ENCODE measurements around the gene KDM8. TPM values are rescaled to one million over a fixed set of nuclear protein-coding genes. Genes with fewer than 3 reads are reported as not detected.

Gene KDM8
- total RNA-seq, 2 experiments from 2014 or later, result 14.8 to 18.2 TPM

GRCh38 chr16:27264151-27264550, 60.8 kb downstream of the KDM8 start:
- no peaks in the 10 kb centered on the region for H3K27me3 Mint-ChIP-seq

GRCh38 chr16:27265982-27266381, 62.7 kb downstream of the KDM8 start:
- DNase-seq, result peak; percentile 7
- no peaks in the 10 kb centered on the region for H3K27me3 Mint-ChIP-seq
- peak overlapping the region; percentile 35 for H3K27ac Mint-ChIP-seq
- peaks cover 43% of the 10 kb centered on the region for H3K36me3 Mint-ChIP-seq
- H3K9me3 Mint-ChIP-seq (ENCODE audit: low read depth), result no peaks in the 10 kb centered on the region
- H3K4me3 Mint-ChIP-seq, result no peak overlapping the region
- CTCF ChIA-PET, result no interaction called here
- ATAC-seq, result no peak
- H3K4me1 Mint-ChIP-seq, result peaks cover 65% of the 10 kb centered on the region

More at GRCh38 chr16:27264151-27264550, 60.8 kb downstream of the KDM8 start:
- Mint-ChIP-seq H3K9me3 (ENCODE audit: low read depth) (no peaks in the 10 kb centered on the region), H3K36me3 (peaks cover 46% of the 10 kb centered on the region), H3K4me1 (peaks cover 50% of the 10 kb centered on the region), H3K27ac (no peak overlapping the region), H3K4me3 (no peak overlapping the region)
- CTCF ChIA-PET, result interaction anchor here (1.2 kb wide), 2 partner anchors 15 to 28 kb away, joined by 3 to 4 read pairs; no protein-coding TSS in a partner anchor
- ATAC-seq, result no peak
- peak; percentile 29 for DNase-seq

- no peaks in the 10 kb centered on the region for H3K9me3 Mint-ChIP-seq (ENCODE audit: low read depth)
- no peaks in the 10 kb centered on the region for H3K27me3 Mint-ChIP-seq
- H3K4me3 Mint-ChIP-seq, result peak overlapping the region; percentile 83
- H3K4me1 Mint-ChIP-seq, result peaks cover 72% of the 10 kb centered on the region
- no peak for ATAC-seq
- peaks cover 43% of the 10 kb centered on the region for H3K36me3 Mint-ChIP-seq
- DNase-seq, result peak; percentile 18
- CTCF ChIA-PET, result interaction anchor here (0.7 to 3.0 kb wide), 3 partner anchors 15 to 183 kb away, joined by 3 to 20 read pairs (median 4); no protein-coding TSS in a partner anchor
- peak overlapping the region; percentile 28 for H3K27ac Mint-ChIP-seq
These were observed 63.8 kb downstream of the KDM8 start for GRCh38 chr16:27267037-27267677.

- Mint-ChIP-seq H3K27ac (peak within 1 kb of the TSS; percentile 96), H3K4me1 (peaks cover 72% of the 10 kb centered on the region), H3K27me3 (no peaks in the 10 kb centered on the region), H3K4me3 (peak within 1 kb of the TSS; percentile 83), H3K36me3 (peaks cover 33% of the 10 kb centered on the region), H3K9me3 (ENCODE audit: low read depth) (no peaks in the 10 kb centered on the region)
- ATAC-seq (peak; percentile 100), DNase-seq (peak; percentile 98)
- CTCF ChIA-PET, result interaction anchor here (0.9 to 3.0 kb wide), 9 partner anchors 8 to 87 kb away, joined by 3 to 20 read pairs (median 4); no protein-coding TSS in a partner anchor
These were observed 65.3 kb downstream of the KDM8 start, which contains the start of gene NSMCE1 for GRCh38 chr16:27268376-27269299. Gene NSMCE1, minus strand, starts transcription at chr16:27268772. Its CDS starts 11,202 bp downstream, at chr16:27257570.

- CTCF ChIA-PET, result interaction anchor here (0.9 to 3.0 kb wide), 9 partner anchors 9 to 98 kb away, joined by 3 to 20 read pairs (median 4); no protein-coding TSS in a partner anchor
- Mint-ChIP-seq H3K9me3 (ENCODE audit: low read depth) (no peaks in the 10 kb centered on the region), H3K27ac (peak overlapping the region; percentile 96), H3K36me3 (peaks cover 29% of the 10 kb centered on the region), H3K27me3 (no peaks in the 10 kb centered on the region), H3K4me1 (peaks cover 73% of the 10 kb centered on the region), H3K4me3 (peak overlapping the region; percentile 83)
- DNase-seq (peak; percentile 25), ATAC-seq (no peak)
These were observed 66.2 kb downstream of the KDM8 start for GRCh38 chr16:27269300-27270150.

- H3K4me1 Mint-ChIP-seq, result peaks cover 73% of the 10 kb centered on the region
- DNase-seq (peak; percentile 39), ATAC-seq (no peak)
- no peak overlapping the region for H3K27ac Mint-ChIP-seq
- no peak overlapping the region for H3K4me3 Mint-ChIP-seq
- H3K36me3 Mint-ChIP-seq, result peaks cover 26% of the 10 kb centered on the region
- CTCF ChIA-PET, result interaction anchor here (1.3 to 3.0 kb wide), 4 partner anchors 10 to 97 kb away, joined by 3 to 20 read pairs (median 4); no protein-coding TSS in a partner anchor
- no peaks in the 10 kb centered on the region for H3K9me3 Mint-ChIP-seq (ENCODE audit: low read depth)
- H3K27me3 Mint-ChIP-seq, result no peaks in the 10 kb centered on the region
These were observed 67.0 kb downstream of the KDM8 start for GRCh38 chr16:27270349-27270748.

Other genes with a start within 250 kb of the KDM8 start
- gene C16orf82, start 136.6 kb upstream of the KDM8 start, total RNA-seq, result not detected
- 10 to 100 TPM; 75.9 to 94.0 TPM for gene NSMCE1, start 65.2 kb downstream of the KDM8 start, total RNA-seq
- gene IL4R, start 110.4 kb downstream of the KDM8 start, total RNA-seq, result 100 to 1,000 TPM; 155 to 190 TPM
- 10 to 100 TPM; 24.6 to 38.0 TPM for gene IL21R, start 198.6 kb downstream of the KDM8 start, total RNA-seq

Measured in activated CD8-positive, alpha-beta memory T cell treated with anti-CD3 and anti-CD28 coated beads, Interleukin-2, amount 10 ng/mL, durations not matched to agents 7 days and 5 days (primary cell).